MCF 10A (cell line): ENCODE results near the gene ME3. TPM values are rescaled to one million over a fixed set of nuclear protein-coding genes. Genes with fewer than 3 reads are reported as not detected.
A peak's percentile ranks its signal among the peaks of the same experiment; 100 is the strongest.

Experiments
- BruUV-seq: library from RNA; stranded (reverse); fragments of 400-500 nt; replicated peaks from 2 replicates; lab custom pipeline; 2021; lab: Mats Ljungman, UMichigan
- CTCF ChIA-PET: fragments of 300-600 bp; sonication (Branson Sonifier 250); formaldehyde crosslinking; extraction: SDS; loops from one replicate; lab custom pipeline; 2021; ENCODE audit warnings: antibody characterized with exemption, inconsistent platforms; lab: Yijun Ruan, JAX
- POLR2A ChIA-PET: fragments of 300-600, 350-650 bp; sonication (Branson Sonifier 250); formaldehyde crosslinking; extraction: SDS; loops from one replicate; lab custom pipeline; 2020; ENCODE audit warnings: antibody characterized with exemption, inconsistent platforms; lab: Yijun Ruan, JAX
- DNase-seq: peaks from one replicate; pipeline ENCODE4 v3.0.0-alpha.2; 2018; ENCODE audit not compliant: unreplicated experiment
- H3K27ac Mint-ChIP-seq: one replicate; pipeline ENCODE4 v1.8.0; 2022; ENCODE audit warnings: mild to moderate bottlenecking, low read depth, mixed read lengths; ENCODE audit not compliant: unreplicated experiment
- H3K27me3 Mint-ChIP-seq: one replicate; pipeline ENCODE4 v1.8.0; 2022; ENCODE audit warnings: mixed read lengths; ENCODE audit not compliant: insufficient read depth, unreplicated experiment
- H3K36me3 Mint-ChIP-seq: one replicate; pipeline ENCODE4 v1.8.0; 2022; ENCODE audit warnings: mild to moderate bottlenecking, moderate library complexity, mixed read lengths; ENCODE audit not compliant: insufficient read depth, unreplicated experiment
- H3K4me1 Mint-ChIP-seq: one replicate; pipeline ENCODE4 v1.8.0; 2022; ENCODE audit warnings: mixed read lengths; ENCODE audit not compliant: insufficient read depth, unreplicated experiment
- H3K4me3 Mint-ChIP-seq: one replicate; pipeline ENCODE4 v1.8.0; 2022; ENCODE audit warnings: mild to moderate bottlenecking, moderate library complexity, mixed read lengths; ENCODE audit not compliant: unreplicated experiment
- H3K9me3 Mint-ChIP-seq: one replicate; pipeline ENCODE4 v1.8.0; 2022; ENCODE audit warnings: mixed read lengths; ENCODE audit not compliant: unreplicated experiment
- intact Hi-C: fragments of 100-400 bp; cut with micrococcal nuclease; formaldehyde crosslinking; loops from 2 replicates; pipeline ENCODE4 v1.14.1; 2022
- total RNA-seq: library from RNA; stranded (reverse); gene quantifications from 2 replicates; pipeline ENCODE4 v1.2.3, GENCODE V29; 2022
- TF ChIP-seq, protein P1 (sequence below): fragments of 200-600 bp; IDR thresholded peaks from one replicate; pipeline ENCODE4 v1.8.0; 2022; ENCODE audit warnings: antibody characterized with exemption, mild to moderate bottlenecking; ENCODE audit not compliant: unreplicated experiment

ME3 gene
- total RNA-seq, 1 experiment from 2014 or later: not detected

DNA sequence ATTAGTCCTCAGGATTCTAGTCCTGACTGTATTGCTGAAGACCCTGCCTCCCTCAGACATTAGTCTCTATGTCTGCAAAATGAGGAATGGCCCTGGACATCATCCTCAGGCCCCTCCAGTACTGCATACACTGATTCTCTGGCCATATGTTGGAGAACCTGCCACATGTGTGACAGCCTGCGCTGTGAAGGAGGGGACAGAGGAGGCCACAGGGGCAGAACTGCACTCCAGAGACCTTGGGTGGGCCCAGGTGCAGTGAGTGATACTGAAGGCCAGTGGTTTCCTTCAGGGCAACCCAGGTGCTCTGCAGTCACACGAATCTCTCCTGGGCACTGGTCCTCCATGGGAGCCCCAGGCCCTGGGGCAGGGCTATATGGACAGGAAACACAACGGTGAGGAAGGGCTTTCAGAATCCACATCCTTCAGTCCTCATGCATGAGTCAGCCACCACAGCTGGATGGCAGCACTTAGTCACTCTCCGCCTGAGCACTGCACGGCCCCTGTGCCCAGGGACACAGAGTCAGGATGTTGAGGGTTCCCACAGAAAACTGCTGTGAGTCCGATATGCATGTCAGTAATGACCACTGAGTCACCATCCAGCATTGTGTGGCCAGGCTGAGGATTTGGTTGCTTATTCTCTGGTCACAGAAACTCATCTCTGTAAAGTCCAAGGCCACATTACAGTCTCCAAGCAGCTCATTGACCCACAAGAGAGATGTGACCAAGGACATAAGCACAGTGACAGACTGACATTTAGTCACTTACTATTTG lies 39.7 kb downstream of the ME3 start:
- Mint-ChIP-seq H3K27ac (peak overlapping the region; percentile 27), H3K4me1 (peaks cover 5% of the 10 kb centered on the region), H3K4me3 (no peak overlapping the region), H3K36me3 (no peaks in the 10 kb centered on the region), H3K27me3 (no peaks in the 10 kb centered on the region), H3K9me3 (no peaks in the 10 kb centered on the region)
- TF ChIP-seq, protein P1, sequence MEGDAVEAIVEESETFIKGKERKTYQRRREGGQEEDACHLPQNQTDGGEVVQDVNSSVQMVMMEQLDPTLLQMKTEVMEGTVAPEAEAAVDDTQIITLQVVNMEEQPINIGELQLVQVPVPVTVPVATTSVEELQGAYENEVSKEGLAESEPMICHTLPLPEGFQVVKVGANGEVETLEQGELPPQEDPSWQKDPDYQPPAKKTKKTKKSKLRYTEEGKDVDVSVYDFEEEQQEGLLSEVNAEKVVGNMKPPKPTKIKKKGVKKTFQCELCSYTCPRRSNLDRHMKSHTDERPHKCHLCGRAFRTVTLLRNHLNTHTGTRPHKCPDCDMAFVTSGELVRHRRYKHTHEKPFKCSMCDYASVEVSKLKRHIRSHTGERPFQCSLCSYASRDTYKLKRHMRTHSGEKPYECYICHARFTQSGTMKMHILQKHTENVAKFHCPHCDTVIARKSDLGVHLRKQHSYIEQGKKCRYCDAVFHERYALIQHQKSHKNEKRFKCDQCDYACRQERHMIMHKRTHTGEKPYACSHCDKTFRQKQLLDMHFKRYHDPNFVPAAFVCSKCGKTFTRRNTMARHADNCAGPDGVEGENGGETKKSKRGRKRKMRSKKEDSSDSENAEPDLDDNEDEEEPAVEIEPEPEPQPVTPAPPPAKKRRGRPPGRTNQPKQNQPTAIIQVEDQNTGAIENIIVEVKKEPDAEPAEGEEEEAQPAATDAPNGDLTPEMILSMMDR: no peak
- intact Hi-C loops: loop anchor here (1.0 to 2.0 kb wide), 4 partner anchors 111 to 186 kb away; no protein-coding TSS in a partner anchor
- no TSS peak for BruUV-seq
- ChIA-PET POLR2A (no interaction called here), CTCF (interaction anchor here (0.6 to 2.5 kb wide), 9 partner anchors 10 to 172 kb away, joined by 3 to 8 read pairs (median 6); partner anchors contain the start of gene PRSS23)
- peak; percentile 79 for DNase-seq

DNA sequence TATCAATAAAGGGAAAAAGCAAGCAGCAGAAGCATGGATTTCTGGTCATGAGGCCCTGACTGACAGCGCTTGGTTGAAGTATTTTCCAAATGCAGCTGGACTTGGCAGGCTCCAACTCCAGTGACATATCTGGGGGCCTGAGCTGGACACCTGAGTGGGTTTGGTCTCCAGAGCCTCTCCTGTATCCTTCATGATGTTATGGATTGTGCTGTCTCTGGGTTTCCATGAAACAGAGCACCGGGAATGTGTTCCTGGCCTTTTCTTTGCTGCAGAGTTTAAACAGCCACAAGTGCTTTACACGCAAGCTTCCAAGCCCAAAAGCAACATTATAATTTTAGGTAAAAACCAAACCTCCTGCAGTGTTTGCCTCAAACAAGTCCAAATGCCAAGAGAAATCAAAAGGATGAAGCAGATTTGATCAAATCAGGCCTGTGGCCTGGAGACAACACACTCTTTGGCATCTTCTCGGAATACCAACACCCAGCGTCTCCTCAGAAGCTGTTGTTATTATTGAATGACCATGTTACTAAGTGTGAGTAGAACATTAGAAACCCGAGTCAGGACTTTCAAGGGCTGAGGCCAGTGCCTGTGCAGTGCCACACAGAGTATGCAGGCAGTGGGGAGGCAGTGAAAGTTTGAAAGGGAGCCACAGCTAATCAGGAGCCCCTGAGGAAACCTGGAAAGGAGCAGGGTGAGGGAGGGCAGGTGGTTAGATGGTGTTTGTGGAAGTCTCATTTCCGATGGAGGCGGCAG lies 42.0 kb downstream of the ME3 start:
- Mint-ChIP-seq H3K4me3 (no peak overlapping the region), H3K27me3 (no peaks in the 10 kb centered on the region), H3K9me3 (no peaks in the 10 kb centered on the region), H3K27ac (no peak overlapping the region), H3K4me1 (peaks cover 5% of the 10 kb centered on the region), H3K36me3 (no peaks in the 10 kb centered on the region)
- TF ChIP-seq, protein P1: no peak
- BruUV-seq: no TSS peak
- DNase-seq: no peak
- intact Hi-C loops: no loop called here
- ChIA-PET POLR2A (interaction anchor here (1.1 kb wide), 1 partner anchor 171 kb away, joined by 3 read pairs; no protein-coding TSS in a partner anchor), CTCF (interaction anchor here (0.6 to 1.7 kb wide), 8 partner anchors 13 to 174 kb away, joined by 3 to 4 read pairs (median 3); partner anchors contain the start of gene PRSS23)

DNA sequence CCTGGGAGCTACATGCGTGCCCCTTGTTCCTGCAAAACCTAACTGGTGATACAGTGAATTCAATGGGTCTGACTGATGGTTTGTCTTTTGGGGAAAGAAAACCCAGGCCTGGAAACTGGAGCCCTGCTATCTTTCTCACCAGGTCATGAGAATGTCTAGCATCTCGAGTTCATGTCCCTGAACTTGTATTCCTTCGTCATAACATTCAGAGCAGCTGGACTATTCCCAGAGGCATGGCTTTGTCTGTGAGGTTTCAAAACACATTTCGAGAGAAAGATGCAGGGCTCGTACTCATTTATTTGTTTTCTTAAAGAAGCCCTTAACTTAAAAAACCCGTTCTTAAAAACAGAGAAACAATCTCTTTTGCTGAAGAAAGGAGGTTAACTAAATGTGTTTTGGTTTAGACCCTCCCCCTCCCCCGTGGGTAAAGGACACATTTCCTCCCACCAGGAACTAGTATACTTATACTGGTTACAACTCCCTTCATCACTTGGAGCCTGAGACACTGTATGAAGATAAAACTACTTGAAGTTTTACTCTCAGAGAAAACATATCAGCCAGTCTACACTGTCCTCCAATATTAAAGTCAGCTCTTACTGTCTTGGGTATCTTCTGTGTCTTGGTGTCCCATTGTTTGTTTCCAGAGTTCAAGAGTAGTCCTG lies 43.2 kb downstream of the ME3 start:
- CTCF ChIA-PET: interaction anchor here (0.5 to 1.7 kb wide), 6 partner anchors 9 to 283 kb away, joined by 3 to 4 read pairs (median 3); no protein-coding TSS in a partner anchor
- H3K4me1 Mint-ChIP-seq: peaks cover 5% of the 10 kb centered on the region
- no peak overlapping the region for H3K27ac Mint-ChIP-seq

More for the DNA sequence above, 43.2 kb downstream of the ME3 start:
- Mint-ChIP-seq H3K27me3 (no peaks in the 10 kb centered on the region), H3K4me3 (no peak overlapping the region), H3K36me3 (no peaks in the 10 kb centered on the region), H3K9me3 (no peaks in the 10 kb centered on the region)
- POLR2A ChIA-PET: interaction anchor here (0.6 kb wide), 1 partner anchor 82 kb away, joined by 3 read pairs; no protein-coding TSS in a partner anchor
- intact Hi-C loops: no loop called here
- no TSS peak for BruUV-seq
- TF ChIP-seq, protein P1: no peak
- DNase-seq: no peak
